OCI-M2 (cell line): ENCODE results near the gene SERTAD3.
A peak's percentile ranks its signal among the peaks of the same experiment; 100 is the strongest.
"Not testable (repeated sequence)": the region's sequence is repeated elsewhere in the genome, so short reads cannot be mapped to it uniquely, and the experiment has no call there.

Experiments
- DNase-seq: peaks from one replicate; lab custom pipeline; 2025; ENCODE audit not compliant: unreplicated experiment; lab: John Stamatoyannopoulos, UW

The SERTAD3 gene

GRCh38 chr19:40458597-40458974 is 14.5 kb upstream of the SERTAD3 start:
- no peak for DNase-seq

GRCh38 chr19:40457953-40458596 is 13.9 kb upstream of the SERTAD3 start:
- no peak for DNase-seq

- no peak for DNase-seq
Observed at GRCh38 chr19:40457048-40457447, 12.9 kb upstream of the SERTAD3 start.

GRCh38 chr19:40453943-40454342 is 9.8 kb upstream of the SERTAD3 start:
- DNase-seq, result not testable (repeated sequence)

- no peak for DNase-seq
Observed at GRCh38 chr19:40453151-40453735, 9.1 kb upstream of the SERTAD3 start.

GRCh38 chr19:40452016-40452415 is 7.9 kb upstream of the SERTAD3 start:
- DNase-seq, result no peak

- no peak for DNase-seq
Observed at GRCh38 chr19:40450664-40451063, 6.5 kb upstream of the SERTAD3 start.

GRCh38 chr19:40449506-40449905 is 5.4 kb upstream of the SERTAD3 start:
- no peak for DNase-seq

- DNase-seq, result no peak
Observed at GRCh38 chr19:40446263-40446784, 2.2 kb upstream of the SERTAD3 start.

- no peak for DNase-seq
Observed at GRCh38 chr19:40445780-40446262, 1.7 kb upstream of the SERTAD3 start.

- no peak for DNase-seq
Observed at GRCh38 chr19:40444825-40445312, 734 bp upstream of the SERTAD3 start.

DNA sequence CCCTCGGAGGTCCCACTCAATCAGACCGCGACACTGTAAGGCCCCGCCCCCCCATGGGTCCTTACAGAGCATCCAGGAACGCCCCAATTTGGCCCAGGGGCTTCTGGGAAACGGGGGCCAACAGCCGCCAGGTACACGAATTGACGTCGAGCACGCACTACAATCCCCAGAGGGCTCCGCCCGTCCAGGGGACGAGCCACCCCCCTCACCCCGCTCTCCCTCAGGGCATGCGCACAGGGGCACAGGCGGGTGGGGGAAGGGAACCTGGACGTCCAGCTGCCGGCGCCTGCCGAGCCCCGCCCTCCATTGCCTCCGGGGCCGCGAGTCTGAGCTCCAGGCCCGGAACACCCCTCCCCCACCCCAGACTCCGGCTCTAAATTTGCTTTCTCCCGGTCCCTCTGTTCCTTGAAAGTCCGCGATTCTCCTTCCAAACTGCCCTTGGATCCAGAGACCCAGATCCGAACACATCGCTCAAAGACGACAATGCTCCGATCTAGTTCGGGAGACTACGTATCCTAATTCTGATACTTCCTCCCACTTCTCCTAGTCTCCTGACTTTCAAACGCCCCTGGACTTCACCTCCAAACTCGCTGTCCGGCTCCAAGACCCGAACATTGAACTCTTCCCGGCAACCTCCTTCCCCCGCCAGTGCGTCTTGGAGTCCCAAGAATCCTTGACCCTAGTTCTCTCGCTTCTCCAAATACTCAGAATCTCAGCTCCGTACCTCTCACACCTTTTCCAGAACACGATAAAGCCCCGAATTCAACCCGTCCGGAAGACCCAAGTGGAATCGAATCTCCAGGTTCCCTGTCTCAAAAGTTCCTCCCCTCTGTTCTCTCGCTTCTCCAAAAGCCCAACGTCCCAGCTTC is 770 bp downstream of the SERTAD3 start:
- peak; percentile 94 for DNase-seq

DNA sequence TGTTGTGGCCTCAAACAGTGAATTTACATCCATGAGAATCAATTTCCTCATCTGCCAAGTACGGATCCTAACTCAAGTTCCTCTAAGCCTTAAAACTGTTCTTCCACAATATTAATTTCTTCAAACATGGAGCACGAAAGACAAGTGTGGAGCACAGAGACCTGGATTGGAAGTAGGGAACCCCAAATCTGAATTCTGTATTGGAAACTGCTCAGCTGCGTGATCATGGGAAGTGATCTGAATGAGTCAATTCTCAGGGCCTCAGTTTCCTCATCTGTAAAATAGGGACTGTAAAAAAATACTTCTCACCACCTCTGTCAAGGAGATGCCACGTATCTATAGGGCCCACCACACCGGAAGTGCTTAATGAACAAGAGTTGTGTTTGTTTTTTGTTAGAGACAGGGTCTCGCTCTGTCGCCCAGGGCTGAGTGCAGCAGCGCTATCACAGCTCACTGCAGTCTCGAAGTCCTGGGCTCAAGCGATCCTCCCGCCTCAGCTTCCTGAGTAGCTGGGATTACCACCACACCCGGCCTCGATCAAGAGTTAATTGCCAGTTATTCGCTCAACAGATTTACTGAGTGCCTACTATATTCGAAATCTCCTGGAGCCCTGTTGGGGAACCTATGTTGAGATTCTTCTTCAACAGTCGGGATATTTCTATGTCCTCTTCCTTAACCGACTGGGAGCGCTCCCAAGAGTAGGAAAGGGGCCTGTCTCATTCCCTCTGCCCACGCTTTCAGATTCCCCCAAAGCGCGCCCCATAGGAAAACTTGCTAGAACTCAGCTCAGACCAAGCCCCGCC is 1.6 kb downstream of the SERTAD3 start:
- no peak for DNase-seq

DNA sequence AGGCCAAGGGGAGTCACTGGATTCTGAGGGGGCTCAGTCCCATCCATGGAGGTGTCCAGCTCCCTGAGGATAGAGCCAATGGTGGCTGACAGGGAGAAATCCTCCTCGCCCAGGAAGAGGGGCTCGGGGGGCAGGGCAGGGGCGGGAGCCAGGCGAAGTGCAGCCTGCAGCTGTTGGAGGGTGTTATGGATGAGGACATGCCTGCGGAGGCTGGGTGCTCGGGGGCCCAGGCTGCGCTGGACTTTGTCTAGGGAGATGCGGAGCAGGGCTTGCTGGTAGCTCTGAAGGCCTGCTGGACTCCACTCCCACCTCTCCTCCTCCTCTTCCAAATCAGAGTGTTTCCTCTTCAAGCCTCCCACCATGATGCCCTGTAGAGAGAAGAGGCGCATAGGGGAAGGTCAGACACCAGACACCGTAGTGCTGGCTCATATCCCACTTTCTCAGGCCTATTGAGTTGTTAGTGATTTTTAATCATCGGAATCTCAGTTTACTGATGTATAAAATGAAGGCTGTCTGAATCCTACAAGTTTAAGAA is 2.3 kb downstream of the SERTAD3 start:
- no peak for DNase-seq

GRCh38 chr19:40438284-40438683 is 5.9 kb downstream of the SERTAD3 start:
- no peak for DNase-seq

DNA sequence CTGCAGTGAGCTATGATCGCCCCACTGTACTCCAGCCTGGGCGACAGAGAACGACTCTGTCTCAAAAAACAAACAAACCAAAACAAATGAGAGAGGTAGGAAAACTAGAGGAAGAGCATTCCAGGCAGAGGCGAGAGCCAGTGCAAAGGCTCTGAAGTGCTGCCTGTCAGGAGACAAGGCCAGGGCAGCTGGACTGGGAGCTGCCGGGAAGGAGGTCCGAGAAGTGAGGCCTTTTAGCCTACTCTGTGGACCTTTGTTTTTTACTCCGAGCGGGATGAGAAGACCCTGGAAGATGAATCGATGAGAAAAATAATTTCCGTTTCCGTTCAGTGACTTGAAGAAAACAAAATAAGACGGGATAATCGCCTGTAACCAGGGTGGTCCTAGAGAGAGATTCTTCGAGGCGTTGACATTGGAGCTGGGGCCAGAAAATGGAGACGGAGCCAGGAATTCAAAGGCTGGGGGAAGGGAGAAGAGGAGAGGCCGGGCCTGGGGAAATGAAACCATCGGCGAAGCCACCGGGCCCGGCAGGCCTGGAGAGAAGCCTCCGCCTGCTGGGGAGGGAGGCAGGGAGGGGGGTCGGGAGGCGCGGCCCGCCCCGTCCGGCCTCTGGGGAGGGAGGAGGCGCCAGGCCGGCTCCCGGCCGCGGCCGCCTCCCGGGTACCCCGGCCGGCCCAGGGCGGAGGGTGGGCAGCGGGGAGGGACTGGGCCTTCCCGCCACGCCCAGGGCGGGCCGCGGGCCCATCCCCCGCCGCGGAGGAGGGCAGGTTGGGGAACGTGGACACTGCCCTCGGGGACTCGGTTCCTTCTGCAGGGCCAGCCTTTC is 10.5 kb downstream of the SERTAD3 start:
- DNase-seq, result no peak

DNA sequence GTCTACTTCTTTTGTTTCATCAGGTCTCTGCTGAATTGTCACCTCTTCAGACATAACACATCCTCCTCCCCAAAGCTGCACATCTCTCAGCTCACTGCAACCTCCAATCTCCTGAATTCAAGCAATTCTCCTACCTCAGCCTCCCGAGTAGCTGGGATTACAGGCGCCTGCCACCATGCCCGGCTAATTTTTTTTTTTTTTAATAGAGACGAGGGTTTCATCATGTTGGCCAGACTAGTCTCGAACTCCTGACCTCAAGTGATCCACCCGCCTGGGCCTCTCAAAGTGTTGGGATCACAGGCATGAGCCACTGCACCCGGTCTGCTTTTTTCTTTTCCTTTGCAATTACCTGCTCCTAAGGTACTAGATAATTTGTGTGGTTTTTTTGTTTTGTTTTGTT is 11.4 kb downstream of the SERTAD3 start:
- DNase-seq, result not testable (repeated sequence)

DNA sequence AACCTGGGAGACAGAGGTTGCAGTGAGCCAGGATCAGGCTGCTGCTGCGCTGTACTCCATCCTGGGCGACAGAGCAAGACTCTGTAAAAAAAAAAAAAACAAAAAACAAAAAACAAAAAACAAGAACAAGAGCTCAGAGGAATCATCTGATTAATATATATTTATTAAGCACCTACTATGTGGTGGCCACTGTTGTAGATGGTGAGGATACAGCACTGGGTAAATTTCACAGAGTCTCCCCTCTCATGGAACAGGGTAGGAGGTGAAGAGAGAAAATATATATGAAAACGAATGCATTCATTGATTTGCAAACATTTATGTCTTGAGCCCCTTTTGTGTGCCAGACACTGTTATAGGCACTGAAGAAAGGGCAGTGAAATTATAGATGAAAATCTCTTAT is 12.4 kb downstream of the SERTAD3 start:
- no peak for DNase-seq

DNA sequence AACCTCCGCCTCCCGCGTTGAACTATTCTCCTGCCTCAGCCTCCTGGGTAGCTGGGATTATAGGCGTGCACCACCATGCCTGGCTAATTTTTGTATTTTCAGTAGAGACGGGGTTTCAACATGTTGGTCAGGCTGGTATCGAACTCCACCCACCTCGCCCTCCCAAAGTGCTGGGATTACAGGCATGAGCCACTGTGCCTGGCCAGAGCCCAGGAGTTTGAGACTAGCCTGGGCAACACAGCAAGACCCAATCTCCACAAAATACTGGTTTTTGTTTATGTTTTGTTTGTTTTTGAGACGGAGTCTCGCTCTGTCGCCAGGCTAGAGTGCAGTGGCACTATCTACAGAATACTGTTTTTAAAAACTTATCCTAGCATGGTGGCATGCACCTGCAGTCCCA is 13.9 kb downstream of the SERTAD3 start:
- DNase-seq, result not testable (repeated sequence)

DNA sequence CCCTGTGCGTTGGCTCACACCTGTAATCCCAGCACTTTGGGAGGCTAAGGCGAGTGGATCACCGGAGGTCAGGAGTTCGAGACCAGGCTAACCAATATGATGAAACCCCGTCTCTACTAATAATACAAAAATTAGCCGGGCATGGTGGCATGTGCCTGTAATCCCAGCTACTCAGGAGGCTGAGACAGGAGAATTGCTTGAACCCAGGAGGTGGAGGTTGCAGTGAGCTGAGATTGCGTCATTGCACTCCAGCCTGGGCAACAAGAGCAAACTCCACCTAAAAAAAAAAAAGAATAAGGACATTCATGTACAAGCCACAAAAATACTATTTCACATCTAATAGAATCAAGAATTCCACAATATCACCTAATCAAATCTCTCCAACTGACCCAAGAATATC is 15.9 kb downstream of the SERTAD3 start:
- DNase-seq, result not testable (repeated sequence)
